Measurements from ENCODE around the gene MYBPC2.
"Not testable (repeated sequence)": the region's sequence is repeated elsewhere in the genome, so short reads cannot be mapped to it uniquely, and the experiment has no call there.

Gene MYBPC2

GRCh38 chr19:50428772-50429463 lies 3.8 kb upstream of the MYBPC2 start:
- DNase-seq, result no peak

- no peak for DNase-seq
These were observed 1.8 kb upstream of the MYBPC2 start for GRCh38 chr19:50430888-50431342.

GRCh38 chr19:50431343-50432220 lies 1.1 kb upstream of the MYBPC2 start:
- peak; percentile 77 to 84 (median 81) for DNase-seq

- no peak for DNase-seq
These were observed 799 bp downstream of the MYBPC2 start for GRCh38 chr19:50433201-50434180.

GRCh38 chr19:50434525-50434924 lies 1.8 kb downstream of the MYBPC2 start:
- no peak for DNase-seq

GRCh38 chr19:50435221-50435620 lies 2.5 kb downstream of the MYBPC2 start:
- DNase-seq, result no peak

GRCh38 chr19:50435627-50436026 lies 2.9 kb downstream of the MYBPC2 start:
- no peak for DNase-seq

- DNase-seq, result no peak
These were observed 5.3 kb downstream of the MYBPC2 start for GRCh38 chr19:50437862-50438449.

GRCh38 chr19:50439130-50439529 lies 6.4 kb downstream of the MYBPC2 start:
- DNase-seq, result not testable (repeated sequence)

GRCh38 chr19:50444059-50444458 lies 11.4 kb downstream of the MYBPC2 start:
- DNase-seq, result no peak

GRCh38 chr19:50447053-50447452 lies 14.4 kb downstream of the MYBPC2 start:
- DNase-seq, result no peak

- DNase-seq, result no peak
These were observed 15.1 kb downstream of the MYBPC2 start for GRCh38 chr19:50447750-50448149.

GRCh38 chr19:50449236-50449899 lies 16.7 kb downstream of the MYBPC2 start:
- DNase-seq, result no peak

GRCh38 chr19:50450369-50451222 lies 17.9 kb downstream of the MYBPC2 start:
- DNase-seq, result no peak

GRCh38 chr19:50451223-50451534 lies 18.5 kb downstream of the MYBPC2 start:
- no peak for DNase-seq

GRCh38 chr19:50453243-50453642 lies 20.6 kb downstream of the MYBPC2 start:
- DNase-seq, result no peak

- DNase-seq, result no peak
These were observed 23.3 kb downstream of the MYBPC2 start for GRCh38 chr19:50455992-50456391.

- no peak for DNase-seq
These were observed 24.6 kb downstream of the MYBPC2 start for GRCh38 chr19:50457300-50457699.

- no peak for DNase-seq
These were observed 25.8 kb downstream of the MYBPC2 start for GRCh38 chr19:50458396-50459066.

- DNase-seq, result no peak
These were observed 26.4 kb downstream of the MYBPC2 start for GRCh38 chr19:50459067-50459456.
